NCI-H510A (cell line): ENCODE data around the gene CCDC92B.
"Not testable (repeated sequence)": the region's sequence is repeated elsewhere in the genome, so short reads cannot be mapped to it uniquely, and the experiment has no call there.

Source experiments
- DNase-seq: peaks from one replicate; lab custom pipeline; 2025; lab: John Stamatoyannopoulos, UW

The CCDC92B gene

DNA sequence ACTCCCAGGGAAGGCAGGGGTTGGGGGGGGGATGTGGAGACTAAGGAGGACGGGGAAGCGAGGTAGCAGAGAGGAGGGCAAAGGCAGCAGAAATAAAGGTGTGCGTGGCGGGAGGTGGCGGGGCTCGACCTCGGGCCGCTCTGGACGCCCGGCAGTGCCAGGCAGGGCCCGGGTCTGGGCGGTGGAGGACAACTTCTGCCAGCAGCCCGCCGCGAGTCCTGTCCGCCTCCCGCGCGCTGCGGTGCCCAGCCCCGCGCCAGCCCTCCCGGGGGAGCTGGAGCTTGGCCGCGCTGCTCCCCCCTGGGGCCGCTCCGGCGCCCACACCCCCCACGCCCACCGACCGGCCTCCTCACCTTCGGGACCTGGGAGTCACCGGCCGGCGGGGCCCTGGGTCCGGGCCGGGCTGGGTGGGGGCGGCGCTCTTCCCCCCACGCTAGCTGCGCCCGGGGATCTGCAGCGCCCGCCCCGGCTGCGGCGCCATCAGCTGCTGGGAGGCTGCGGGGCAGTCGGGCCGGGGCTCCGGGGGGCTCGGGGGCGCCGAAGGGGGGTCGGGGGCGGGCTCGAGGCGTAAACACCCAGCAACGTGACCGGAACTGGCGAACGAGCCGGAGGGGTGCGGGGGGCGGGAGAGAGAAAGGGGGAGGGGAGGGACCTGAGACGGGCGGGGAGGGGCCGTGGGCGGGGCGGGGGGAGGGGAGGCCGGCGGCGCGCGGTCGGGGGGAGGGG lies at the start of gene CCDC92B:
Gene CCDC92B (minus strand): TSS at position 595 of the 726 bp plus-strand sequence. CDS start 14,507 bp downstream, outside the sequence.
- peak; percentile 22 for DNase-seq

GRCh38 chr17:2798678-2799077 lies 49.2 kb upstream of the CCDC92B start:
- no peak for DNase-seq

GRCh38 chr17:2798188-2798587 lies 48.7 kb upstream of the CCDC92B start:
- no peak for DNase-seq

- peak; percentile 6 for DNase-seq
Observed at GRCh38 chr17:2797637-2798036, 48.2 kb upstream of the CCDC92B start.

DNA sequence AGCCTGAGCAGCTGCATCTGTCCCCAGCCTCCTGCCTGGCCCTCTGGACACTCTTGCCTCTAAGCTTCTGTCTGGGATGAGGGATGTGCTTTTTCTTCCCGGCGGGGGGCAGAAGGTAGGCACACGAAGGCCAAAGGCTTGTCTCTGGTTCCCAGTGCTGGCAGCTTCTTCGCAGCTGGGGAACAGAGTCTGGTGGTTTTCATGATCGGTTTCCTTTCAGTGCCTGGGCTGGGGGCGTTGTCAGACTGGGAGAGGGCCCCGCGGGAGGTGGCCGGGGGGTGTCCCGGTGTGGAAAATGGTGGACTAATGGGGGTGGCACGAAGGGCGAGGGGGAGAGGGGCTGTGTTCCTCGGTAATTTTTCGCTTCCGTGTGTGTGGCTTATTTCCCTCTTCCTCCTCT lies 47.8 kb upstream of the CCDC92B start:
- DNase-seq = no peak

GRCh38 chr17:2796164-2797125 lies 47.0 kb upstream of the CCDC92B start, which contains the start of gene RAP1GAP2:
RAP1GAP2 (plus strand) TSS chr17:2796438; CDS start chr17:2796528, 90 bp downstream.
- DNase-seq = no peak

GRCh38 chr17:2795441-2796163 lies 46.1 kb upstream of the CCDC92B start:
- DNase-seq = no peak

DNA sequence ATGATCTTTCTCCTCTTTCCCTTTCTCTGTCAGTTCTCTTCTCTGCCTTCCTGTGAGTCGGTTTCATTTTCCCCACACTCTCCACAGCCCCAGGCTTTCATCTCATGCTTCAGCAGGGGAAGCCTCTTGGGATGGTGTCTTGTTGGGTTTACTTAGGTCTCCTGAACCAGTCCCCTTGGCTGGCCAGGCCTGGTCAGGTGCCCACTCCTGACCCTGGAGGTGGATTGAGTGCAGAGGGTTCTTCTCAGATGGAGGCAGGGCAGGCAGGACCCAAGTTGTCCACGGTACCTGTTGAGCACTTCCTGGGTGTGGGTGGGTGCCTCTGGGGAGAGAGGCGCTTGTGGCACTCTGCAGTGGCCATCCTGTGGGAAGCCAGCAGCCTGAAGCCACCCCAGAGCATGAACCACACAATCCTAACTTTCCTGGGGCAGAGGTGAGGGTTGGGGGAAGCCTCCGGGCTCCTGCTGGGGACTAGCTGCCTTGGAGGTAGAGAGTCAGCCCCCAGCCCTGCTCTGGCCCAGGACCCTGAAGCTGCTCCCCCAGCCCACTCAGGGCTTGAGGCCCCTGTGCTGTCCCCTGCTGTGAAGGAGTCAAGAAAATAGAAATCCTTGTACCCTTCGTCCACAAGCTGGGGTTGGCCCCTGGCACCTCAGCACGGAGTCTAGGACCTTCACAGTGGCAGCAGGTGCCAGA lies 44.8 kb upstream of the CCDC92B start:
- no peak for DNase-seq

GRCh38 chr17:2792366-2793169 lies 43.1 kb upstream of the CCDC92B start:
- no peak for DNase-seq

GRCh38 chr17:2789700-2790099 lies 40.2 kb upstream of the CCDC92B start:
- DNase-seq = no peak

- peak; percentile 62 for DNase-seq
Observed at GRCh38 chr17:2786176-2786881, 36.9 kb upstream of the CCDC92B start.

DNA sequence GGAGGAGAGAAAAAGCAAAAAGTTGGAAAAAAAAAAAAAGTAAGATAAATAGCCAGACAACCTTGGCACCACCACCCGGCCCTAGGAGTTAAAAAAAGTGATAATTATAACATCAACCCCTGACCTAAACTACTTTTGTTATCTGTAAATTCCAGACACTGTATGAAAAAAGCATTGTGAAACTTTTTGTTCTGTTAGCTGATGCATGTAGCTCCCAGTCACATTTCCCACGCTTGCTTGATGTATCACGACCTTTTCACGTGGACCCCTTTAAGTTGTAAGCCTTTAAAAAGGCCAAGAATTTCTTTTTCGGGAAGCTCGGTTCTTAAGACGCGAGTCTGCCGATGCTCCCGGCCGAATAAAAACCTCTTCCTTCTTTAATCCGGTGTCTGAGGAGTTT lies 35.9 kb upstream of the CCDC92B start:
- DNase-seq = not testable (repeated sequence)

DNA sequence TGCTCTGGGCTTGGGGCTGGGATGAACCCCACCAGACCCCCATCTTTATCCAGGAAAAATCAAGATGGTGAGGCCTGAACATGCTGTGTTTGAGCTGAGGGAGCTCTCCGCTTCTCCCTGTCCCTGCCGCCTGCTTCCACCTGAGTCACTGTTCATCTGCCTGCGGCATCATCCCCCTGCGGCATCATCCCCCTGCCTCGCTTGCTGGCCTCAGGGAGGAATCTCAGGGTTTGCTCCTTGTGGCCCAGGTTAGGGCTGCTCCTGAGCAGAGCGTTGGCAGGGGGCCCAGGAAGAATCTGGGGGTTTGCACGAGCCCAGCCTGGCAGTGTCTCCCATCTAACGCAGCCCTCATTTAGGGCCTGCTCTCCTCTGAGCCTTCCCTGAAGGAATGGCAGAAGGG lies 35.4 kb upstream of the CCDC92B start:
- DNase-seq = no peak

DNA sequence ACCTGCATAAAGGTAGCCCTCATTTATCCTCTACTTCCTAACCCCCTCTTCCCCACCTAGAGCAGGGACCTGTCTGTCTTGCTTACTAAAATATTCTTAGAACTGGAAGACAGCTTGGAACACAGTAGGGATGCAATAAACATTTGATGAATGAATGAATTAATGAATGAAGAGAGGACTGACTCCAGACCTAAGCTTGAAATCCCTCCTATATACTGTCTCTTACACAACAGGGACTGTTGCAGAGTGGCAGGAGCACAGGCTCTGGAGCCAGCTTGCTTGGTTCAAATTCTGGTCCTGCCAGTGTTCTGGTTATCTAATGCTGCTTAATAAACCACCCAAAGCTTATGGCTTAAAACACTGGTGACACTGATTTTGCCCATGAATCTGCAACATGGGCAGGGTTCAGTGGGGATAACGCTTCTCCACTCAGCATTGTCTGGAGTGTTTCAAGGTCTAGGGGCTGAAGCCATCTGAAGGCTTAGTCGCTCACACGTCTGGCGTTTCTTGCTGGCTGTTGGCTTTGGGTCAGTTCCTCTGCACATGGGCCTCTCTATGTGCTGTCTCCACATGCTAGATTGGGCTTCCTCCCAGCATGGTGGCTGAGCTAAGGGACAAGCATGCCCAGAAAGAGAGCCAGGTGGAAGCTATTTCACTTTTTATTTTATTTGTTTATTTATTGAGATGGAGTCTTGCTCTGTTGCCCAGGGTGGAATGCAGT lies 34.0 kb upstream of the CCDC92B start:
- DNase-seq = no peak

- no peak for DNase-seq
Observed at GRCh38 chr17:2782055-2782454, 32.6 kb upstream of the CCDC92B start.

DNA sequence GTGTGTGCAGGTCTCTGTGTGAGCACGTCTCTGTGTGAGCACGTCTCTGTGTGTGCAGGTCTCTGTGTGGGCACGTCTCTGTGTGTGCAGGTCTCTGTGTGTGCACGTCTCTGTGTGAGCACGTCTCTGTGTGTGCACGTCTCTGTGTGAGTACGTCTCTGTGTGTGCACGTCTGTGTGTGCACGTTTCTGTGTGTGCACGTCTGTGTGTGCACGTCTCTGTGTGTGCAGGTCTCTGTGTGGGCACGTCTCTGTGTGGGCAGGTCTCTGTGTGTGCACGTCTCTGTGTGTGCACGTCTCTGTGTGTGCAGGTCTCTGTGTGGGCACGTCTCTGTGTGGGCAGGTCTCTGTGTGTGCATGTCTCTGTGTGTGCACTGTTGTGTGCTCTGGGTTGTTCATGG lies 32.1 kb upstream of the CCDC92B start:
- not testable (repeated sequence) for DNase-seq

GRCh38 chr17:2780931-2781454 lies 31.5 kb upstream of the CCDC92B start:
- no peak for DNase-seq

DNA sequence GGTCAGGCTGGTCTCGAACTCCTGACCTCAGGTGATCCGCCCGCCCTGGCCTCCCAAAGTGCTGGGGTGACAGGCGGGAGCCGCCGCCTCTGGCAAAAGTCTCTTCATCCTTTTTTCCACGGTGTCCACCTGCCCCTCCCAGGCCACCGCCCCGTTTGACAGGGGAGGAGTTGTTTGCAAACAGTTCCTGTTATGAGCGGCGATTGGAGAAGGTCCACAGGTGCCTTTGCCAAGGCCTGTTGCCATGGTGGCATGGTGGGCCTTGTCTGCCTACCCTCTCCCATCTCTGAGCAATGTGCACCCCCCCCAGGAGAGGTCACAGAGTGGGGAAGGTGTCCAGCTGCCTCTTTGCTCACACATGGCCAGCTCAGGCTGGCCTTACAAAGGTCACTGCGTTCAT lies 30.8 kb upstream of the CCDC92B start:
- no peak for DNase-seq

- DNase-seq = no peak
Observed at GRCh38 chr17:2779545-2779944, 30.1 kb upstream of the CCDC92B start.
